HG03460 (cell line): ENCODE data around the gene WWC1.
A peak's percentile ranks its signal among the peaks of the same experiment; 100 is the strongest.

Experiments used
- ATAC-seq: cut with Tn5 transposase; IDR thresholded peaks from one replicate; pipeline ENCODE4 v1.9.1; 2021; ENCODE audit not compliant: unreplicated experiment

The WWC1 gene

DNA sequence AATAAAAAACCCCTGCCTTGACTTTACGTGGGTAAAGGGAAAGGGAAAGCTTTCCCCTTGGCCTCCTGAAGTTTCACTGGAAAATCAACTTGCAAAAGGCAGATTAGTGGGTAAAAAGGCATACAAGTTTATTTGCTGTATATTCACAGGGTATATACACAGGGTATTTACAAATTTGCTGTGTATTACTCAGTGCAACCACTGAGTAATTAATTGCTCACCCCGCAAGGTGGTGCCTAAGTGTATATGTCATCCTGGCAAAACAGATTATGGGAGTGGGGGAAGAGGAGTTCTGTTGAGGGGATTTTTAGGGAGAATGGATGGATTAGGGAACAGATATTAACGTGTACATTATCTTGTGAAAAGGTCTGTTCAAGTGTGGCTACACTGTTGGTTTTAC, 187.7 kb downstream of the WWC1 start:
- no peak for ATAC-seq

DNA sequence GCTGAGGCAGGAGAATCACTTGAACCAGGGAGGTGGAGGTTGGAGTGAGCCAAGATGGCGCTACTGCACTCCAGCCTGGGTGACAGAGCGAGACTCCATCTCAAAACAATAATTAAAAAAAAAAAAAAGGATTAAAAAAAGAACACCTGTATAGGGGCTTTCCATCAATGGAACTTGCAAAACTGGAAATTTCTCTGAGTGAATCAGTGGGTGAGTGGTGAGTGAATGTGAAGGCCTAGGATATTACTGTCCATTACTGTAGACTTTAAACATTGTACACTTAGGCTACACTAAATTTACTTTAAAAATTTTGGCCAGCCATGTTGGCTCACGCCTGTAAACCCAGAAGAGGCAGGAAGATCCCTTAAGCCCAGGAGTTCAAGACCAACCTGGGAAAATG, 189.2 kb downstream of the WWC1 start:
- no peak for ATAC-seq

DNA sequence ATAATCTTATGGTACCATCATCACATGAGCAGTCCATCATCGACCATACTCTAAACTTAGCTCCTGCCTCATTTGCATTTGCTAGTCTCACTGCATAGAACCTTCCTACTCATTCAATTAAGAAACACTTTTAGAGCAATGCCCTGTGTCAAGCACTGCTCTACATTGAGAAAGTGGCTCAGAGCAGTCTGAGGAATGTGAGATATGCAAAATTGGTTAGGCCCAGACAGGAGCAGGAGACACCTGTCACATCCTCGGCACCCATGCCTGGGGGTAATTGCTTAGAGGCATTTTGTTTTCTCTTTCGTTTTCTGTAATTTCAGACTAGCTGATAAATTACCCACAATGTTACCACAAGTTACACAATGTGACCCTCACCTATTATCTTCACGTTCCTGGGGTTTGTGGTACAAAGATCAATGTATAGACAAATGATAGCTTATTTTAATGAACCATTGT, 189.9 kb downstream of the WWC1 start:
- ATAC-seq: peak; percentile 90

DNA sequence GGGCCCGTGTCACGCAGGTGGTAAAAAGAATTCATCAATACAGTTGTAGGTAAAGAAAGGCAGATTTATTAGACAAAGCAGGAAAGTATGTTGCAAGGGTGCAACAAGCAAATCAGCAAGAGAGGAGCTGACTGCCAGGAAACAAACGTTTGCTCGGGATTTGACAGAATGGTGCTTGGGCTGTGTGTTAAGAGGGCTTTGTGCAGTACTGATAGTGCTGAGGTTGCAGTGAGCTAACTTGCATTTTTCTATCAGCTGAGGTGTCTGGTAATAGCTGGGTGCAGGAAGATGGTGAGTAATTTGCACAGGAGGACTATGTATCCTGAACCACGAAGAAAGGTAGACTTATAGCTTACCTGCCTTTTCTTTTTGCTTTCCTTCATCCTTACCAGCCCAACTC, 190.9 kb downstream of the WWC1 start:
- ATAC-seq: no peak

DNA sequence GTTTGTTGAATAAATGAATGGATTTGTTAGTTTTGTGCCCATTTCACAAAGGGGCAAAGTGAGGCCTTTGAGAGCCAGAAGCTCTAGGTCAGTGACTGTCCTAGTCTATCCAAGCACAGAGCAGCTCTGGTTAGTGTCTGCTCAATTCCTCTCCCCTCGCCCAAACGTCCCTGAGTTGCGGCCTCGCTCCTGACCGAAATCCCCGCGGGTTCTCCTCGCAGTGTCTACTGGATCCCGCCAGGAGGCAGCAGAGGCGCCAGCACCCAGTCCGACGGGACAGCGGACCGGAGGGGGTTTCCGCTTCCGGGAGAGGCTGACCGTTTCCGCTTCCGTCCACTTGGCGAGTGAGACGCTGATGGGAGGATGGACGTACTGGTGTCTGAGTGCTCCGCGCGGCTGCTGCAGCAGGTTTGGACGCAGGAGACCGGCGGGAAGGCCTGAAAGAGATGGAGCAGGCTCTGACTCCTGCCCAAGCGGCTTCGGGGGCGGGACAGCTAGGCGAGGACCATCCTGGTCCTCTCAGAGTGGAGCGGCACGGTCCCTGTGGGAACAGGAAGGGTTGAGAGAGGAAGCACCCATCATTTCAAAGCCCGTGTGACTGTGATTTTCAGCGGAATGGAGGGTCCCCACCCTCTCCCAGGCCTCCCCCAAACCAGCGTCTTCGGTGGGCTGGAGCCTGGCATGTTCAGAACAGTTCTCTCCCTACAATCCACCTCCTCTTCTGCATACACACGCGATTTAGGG, 194.9 kb downstream of the WWC1 start, which contains the start of gene RARS1:
Gene RARS1 (plus strand): TSS at position 336 of the 744 bp plus-strand sequence. CDS start 28 bp downstream, at position 364.
- ATAC-seq: peak; percentile 79

DNA sequence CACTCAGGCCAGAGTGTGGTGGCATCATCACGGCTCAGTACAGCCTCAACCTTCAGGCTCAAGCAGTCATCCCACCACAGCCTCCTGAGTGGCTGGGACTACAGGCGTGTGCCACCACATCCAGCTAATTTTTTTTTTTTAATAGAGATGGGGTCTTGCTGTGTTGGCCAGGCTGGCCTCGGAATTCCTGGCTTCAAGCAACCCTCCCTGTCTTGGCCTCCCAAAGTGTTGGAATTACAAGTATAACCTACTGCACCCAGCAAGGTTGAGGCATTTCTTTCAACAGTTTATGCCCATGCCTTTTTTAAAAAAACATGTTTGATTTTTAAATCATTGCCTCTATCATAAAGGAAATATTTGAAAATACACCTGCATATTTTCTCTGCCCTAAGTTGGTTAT, 197.6 kb downstream of the WWC1 start:
- no peak for ATAC-seq

DNA sequence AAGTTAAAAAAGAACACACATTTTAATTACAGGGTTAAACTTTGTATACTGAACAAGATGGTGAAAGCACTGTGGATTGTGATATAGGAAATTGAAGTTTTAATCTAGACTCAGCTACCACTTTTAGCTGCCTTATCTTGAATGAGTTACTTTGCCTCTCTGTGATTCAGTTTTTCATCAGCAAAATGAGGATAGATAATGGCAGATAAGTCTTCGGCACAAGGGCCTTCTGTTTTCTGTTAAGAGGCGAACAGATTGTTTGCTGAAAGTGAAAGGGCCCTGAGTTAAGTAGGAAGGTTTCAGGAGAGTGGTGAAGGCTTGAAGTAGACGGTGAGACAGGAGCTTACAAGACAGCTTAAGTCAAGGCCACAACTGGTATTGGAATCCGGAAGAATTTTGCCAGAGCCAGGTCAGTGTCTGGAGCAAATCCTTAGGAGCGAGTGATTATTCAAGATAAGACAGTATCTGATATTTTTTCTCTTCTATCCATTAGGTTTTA, 202.7 kb downstream of the WWC1 start:
- ATAC-seq: no peak

DNA sequence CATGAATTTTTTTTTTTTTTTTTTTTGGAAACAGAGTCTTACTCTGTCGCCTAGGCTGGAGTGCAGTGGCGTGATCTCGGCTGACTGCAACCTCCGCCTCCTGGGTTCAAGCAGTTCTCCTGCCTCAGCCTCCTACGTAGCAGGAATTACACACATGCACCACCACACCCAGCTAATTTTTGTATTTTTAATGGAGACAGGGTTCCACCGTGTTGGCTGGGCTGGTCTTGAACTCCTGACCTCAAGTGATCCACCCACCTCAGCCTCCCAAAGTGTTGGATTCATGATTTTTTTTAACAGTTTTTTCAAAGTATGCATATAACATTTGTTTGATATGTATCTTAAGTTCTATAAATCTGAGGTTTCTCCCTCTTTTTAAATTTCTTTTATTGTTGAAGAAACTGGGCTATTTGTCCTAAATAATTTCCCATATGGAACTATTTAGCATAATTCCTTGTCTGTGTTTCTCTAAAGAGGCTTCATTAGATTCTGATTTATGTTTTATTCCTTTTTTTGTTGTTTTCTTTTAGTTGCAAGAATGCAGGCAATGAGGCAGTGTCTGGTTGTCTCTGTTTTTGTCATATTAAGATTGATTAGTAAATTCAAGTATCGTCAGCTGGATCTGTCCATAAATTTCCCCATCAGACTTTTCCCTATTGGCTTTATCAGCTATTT, 211.3 kb downstream of the WWC1 start:
- no peak for ATAC-seq

DNA sequence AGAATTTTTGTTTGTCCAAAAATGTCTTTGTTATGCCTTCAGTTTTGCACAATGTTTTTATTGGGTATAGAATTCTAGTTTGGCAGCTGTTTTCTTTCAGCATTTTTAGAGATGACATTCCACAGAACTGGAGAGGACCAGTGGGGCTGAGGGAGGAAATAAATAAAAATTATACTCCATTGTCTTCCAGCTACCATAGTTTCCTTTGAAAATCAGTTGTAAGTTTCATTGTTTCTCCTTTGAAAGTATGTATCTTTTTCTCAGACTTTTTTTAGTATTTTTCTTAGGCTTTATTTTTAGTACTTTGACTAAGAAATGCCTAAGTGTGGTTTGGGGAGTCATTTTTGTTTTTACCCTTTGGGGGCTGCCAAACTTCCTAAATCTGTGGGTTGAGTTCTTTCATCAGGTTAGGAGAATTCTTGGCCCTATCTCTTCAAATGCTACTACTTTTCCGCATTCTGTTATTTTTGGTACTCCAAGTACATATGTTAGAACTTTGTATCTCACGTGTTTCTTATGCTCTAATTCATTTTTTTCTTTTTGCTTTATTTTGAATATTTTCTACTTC, 222.5 kb downstream of the WWC1 start:
- ATAC-seq: no peak
